Measurements from ENCODE around the gene CMTM2. TPM values are rescaled to one million over a fixed set of nuclear protein-coding genes. Genes with fewer than 3 reads are reported as not detected.

CMTM2 gene
- not detected in 2 replicates for total RNA-seq

DNA sequence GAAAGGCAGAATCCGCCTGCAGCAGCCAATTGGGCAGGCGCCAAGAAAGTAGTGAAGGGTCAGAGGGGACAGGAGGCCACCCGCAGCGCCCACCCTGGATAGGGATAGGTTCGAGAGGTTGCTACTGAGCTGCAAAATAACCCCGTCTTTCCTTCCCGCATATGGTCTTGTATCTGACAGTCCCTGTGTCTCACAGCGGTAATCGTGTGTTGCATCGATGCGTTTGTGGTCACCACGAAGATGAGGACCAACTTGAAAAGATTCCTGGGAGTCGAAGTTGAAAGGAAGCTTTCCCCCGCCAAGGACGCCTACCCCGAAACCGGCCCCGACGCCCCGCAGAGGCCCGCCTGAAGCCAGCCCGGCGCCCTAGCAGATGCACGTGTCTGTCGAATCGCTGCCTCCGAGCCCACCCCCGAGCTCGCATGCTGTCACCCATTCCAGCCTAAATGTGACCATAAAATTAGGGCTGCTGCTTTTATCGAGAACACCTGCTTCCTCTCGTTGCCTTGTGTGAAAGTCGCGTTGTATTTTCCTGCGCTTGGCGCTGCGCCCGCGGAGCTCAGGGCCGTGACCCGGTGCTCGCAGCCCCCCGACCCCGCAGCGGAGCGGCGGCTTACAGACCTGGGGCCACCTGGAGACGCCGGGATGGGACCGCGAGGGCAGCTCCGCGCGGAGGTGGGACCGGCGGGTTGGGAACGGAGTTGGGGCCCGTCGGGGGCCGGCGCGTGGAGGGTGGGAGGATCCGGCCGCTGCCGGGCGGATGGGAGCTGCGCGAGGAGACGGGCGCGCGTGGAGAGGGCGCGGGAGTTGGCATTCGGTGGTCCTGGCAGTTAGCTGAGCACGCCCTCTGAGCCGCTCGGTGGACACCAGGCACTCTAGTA lies at the start of gene CMTM2:
CMTM2 (plus strand) TSS at position 813 of the 881 bp plus-strand sequence. CDS start 145 bp downstream, outside the sequence.
- Histone ChIP-seq H4K20me1 (ENCODE audit: insufficient read depth, low read length) (no peaks in the 10 kb centered on the region), H2AFZ (ENCODE audit: low read length) (peak within 1 kb of the TSS; percentile 33), H3K4me1 (ENCODE audit: insufficient read depth, low read length) (peaks cover 26% of the 10 kb centered on the region), H3K9me3 (ENCODE audit: low read depth, low read length) (no peaks in the 10 kb centered on the region), H3K36me3 (ENCODE audit: insufficient read depth, low read length) (no peaks in the 10 kb centered on the region), H3K4me2 (ENCODE audit: insufficient read depth, low read length) (no peak within 1 kb of the TSS), H3K79me2 (ENCODE audit: insufficient read depth, low read length) (no peaks in the 10 kb centered on the region), H3K27me3 (ENCODE audit: insufficient read depth, low read length) (peaks cover 7% of the 10 kb centered on the region), H3K27ac (ENCODE audit: low read depth, low read length) (peak within 1 kb of the TSS; percentile 75), H3K4me3 (ENCODE audit: insufficient read depth, low read length) (no peak within 1 kb of the TSS)
- TF ChIP-seq, protein P1, sequence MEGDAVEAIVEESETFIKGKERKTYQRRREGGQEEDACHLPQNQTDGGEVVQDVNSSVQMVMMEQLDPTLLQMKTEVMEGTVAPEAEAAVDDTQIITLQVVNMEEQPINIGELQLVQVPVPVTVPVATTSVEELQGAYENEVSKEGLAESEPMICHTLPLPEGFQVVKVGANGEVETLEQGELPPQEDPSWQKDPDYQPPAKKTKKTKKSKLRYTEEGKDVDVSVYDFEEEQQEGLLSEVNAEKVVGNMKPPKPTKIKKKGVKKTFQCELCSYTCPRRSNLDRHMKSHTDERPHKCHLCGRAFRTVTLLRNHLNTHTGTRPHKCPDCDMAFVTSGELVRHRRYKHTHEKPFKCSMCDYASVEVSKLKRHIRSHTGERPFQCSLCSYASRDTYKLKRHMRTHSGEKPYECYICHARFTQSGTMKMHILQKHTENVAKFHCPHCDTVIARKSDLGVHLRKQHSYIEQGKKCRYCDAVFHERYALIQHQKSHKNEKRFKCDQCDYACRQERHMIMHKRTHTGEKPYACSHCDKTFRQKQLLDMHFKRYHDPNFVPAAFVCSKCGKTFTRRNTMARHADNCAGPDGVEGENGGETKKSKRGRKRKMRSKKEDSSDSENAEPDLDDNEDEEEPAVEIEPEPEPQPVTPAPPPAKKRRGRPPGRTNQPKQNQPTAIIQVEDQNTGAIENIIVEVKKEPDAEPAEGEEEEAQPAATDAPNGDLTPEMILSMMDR (IDR thresholded peaks at IDR 0.05; ENCODE audit: extremely low read depth, low read depth, low read length) = no peak
- DNase-seq (ENCODE audit: insufficient read length, low spot score, missing footprints) = no peak

- Histone ChIP-seq H3K36me3 (ENCODE audit: insufficient read depth, low read length) (peaks cover 52% of the 10 kb centered on the region), H3K27ac (ENCODE audit: low read depth, low read length) (no peak overlapping the region), H4K20me1 (ENCODE audit: insufficient read depth, low read length) (no peaks in the 10 kb centered on the region), H3K79me2 (ENCODE audit: insufficient read depth, low read length) (no peaks in the 10 kb centered on the region), H3K4me3 (ENCODE audit: insufficient read depth, low read length) (no peak overlapping the region), H3K4me1 (ENCODE audit: insufficient read depth, low read length) (no peaks in the 10 kb centered on the region), H3K4me2 (ENCODE audit: insufficient read depth, low read length) (no peak overlapping the region), H3K9me3 (ENCODE audit: low read depth, low read length) (no peaks in the 10 kb centered on the region), H2AFZ (ENCODE audit: low read length) (no peak overlapping the region), H3K27me3 (ENCODE audit: insufficient read depth, low read length) (no peaks in the 10 kb centered on the region)
- TF ChIP-seq, protein P1 (IDR thresholded peaks at IDR 0.05; ENCODE audit: extremely low read depth, low read depth, low read length) = no peak
- DNase-seq (ENCODE audit: insufficient read length, low spot score, missing footprints) = no peak
These were observed 49.8 kb upstream of the CMTM2 start for GRCh38 chr16:66529475-66529874.

DNA sequence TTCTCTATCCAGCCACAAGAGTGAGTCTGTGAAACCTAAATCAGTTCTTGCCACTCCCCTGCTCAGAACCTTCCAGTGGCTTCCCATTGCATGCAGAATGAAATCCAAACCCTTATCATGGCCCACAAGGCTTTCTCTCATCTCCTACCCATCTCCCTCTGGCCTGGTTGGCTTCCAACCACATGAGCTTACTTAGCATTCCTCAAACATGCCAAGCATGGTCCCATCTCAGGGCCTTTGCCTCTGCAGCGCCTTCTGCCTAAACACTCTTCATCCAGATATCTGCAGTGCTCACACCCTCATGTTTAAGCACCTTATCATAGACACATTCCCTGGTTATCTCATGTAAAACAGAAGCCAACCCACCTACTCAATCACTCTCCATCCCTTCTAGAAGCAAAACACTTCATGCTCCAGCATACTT lies 44.9 kb upstream of the CMTM2 start:
- H3K9me3 ChIP-seq (ENCODE audit: low read depth, low read length) = no peaks in the 10 kb centered on the region
- H3K27me3 ChIP-seq (ENCODE audit: insufficient read depth, low read length) = no peaks in the 10 kb centered on the region
- peaks cover 5% of the 10 kb centered on the region for H4K20me1 ChIP-seq (ENCODE audit: insufficient read depth, low read length)
- DNase-seq (ENCODE audit: insufficient read length, low spot score, missing footprints) = no peak
- H3K4me1 ChIP-seq (ENCODE audit: insufficient read depth, low read length) = no peaks in the 10 kb centered on the region
- H3K36me3 ChIP-seq (ENCODE audit: insufficient read depth, low read length) = peaks cover 48% of the 10 kb centered on the region
- H3K79me2 ChIP-seq (ENCODE audit: insufficient read depth, low read length) = no peaks in the 10 kb centered on the region
- H2AFZ ChIP-seq (ENCODE audit: low read length) = no peak overlapping the region
- TF ChIP-seq, protein P1 (IDR thresholded peaks at IDR 0.05; ENCODE audit: extremely low read depth, low read depth, low read length) = no peak
- H3K4me2 ChIP-seq (ENCODE audit: insufficient read depth, low read length) = no peak overlapping the region
- no peak overlapping the region for H3K27ac ChIP-seq (ENCODE audit: low read depth, low read length)
- no peak overlapping the region for H3K4me3 ChIP-seq (ENCODE audit: insufficient read depth, low read length)

DNA sequence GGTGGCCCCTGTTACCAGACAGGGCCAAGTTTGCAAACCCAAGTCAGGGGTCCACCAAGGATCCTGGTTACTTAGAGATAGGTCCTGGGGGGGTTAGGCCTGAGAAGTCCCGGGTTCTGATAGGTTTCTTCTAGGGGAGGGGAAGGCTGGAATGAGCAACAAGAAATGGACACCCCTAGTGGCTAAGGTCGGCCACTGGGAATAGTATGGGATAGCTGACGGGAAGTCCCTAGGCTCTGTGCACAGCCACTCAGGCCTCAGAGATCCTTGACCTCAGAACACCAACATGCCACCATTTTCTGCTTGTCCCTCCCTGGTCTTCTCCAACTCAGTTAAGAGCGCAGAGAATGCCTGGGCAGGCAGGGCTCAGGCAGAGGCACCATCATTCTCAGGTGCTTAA lies 42.7 kb upstream of the CMTM2 start:
- H3K4me3 ChIP-seq (ENCODE audit: insufficient read depth, low read length) = no peak overlapping the region
- H3K27me3 ChIP-seq (ENCODE audit: insufficient read depth, low read length) = no peaks in the 10 kb centered on the region
- no peaks in the 10 kb centered on the region for H3K4me1 ChIP-seq (ENCODE audit: insufficient read depth, low read length)
- no peaks in the 10 kb centered on the region for H3K9me3 ChIP-seq (ENCODE audit: low read depth, low read length)
- H3K36me3 ChIP-seq (ENCODE audit: insufficient read depth, low read length) = peaks cover 42% of the 10 kb centered on the region
- no peak overlapping the region for H3K27ac ChIP-seq (ENCODE audit: low read depth, low read length)
- peaks cover 5% of the 10 kb centered on the region for H4K20me1 ChIP-seq (ENCODE audit: insufficient read depth, low read length)
- no peak overlapping the region for H2AFZ ChIP-seq (ENCODE audit: low read length)
- no peaks in the 10 kb centered on the region for H3K79me2 ChIP-seq (ENCODE audit: insufficient read depth, low read length)
- no peak overlapping the region for H3K4me2 ChIP-seq (ENCODE audit: insufficient read depth, low read length)
- TF ChIP-seq, protein P1 (IDR thresholded peaks at IDR 0.05; ENCODE audit: extremely low read depth, low read depth, low read length) = no peak
- peak; percentile 26 for DNase-seq (ENCODE audit: insufficient read length, low spot score, missing footprints)

Measured in osteoblast (primary cell).